GM19023 (cell line): ENCODE results near the gene RASA3.

Source experiments
- ATAC-seq: cut with Tn5 transposase; IDR thresholded peaks from one replicate; pipeline ENCODE4 v1.9.1; 2021; ENCODE audit warnings: mild to moderate bottlenecking, moderate library complexity; ENCODE audit not compliant: unreplicated experiment

The RASA3 gene

GRCh38 chr13:113943821-113944565 is 188.4 kb downstream of the RASA3 start:
- no peak for ATAC-seq

GRCh38 chr13:113942591-113943103 is 189.8 kb downstream of the RASA3 start:
- ATAC-seq: no peak

DNA sequence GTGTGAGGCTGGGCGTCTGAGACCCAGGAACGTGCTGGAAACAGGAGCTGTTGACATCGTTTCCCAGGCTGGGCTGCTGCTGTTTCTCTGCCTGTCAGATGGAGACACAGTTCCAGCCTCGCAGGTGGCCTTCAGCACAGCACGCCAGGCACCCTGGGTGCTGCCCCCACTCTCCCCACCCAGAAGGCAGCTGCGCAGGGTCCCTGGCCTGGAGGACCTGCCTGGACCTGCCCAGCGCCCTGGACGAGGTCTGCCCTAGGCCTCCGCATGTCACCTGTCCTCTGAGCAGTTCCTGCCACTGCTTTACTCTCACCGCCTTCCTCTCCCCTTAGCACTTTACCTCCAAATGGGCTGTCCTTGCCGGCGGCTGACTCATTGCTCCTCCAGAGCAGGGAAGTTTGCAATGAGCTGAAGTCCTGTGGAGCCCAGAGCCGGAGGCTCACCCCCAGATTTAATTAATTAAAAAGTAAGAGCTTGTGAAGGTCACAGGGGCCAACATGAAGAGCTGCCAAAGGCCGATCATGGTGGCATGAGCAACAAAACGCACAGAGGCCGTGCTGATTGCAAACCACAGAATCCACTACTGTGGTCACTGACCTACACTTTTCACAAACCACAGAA is 190.7 kb downstream of the RASA3 start:
- no peak for ATAC-seq

DNA sequence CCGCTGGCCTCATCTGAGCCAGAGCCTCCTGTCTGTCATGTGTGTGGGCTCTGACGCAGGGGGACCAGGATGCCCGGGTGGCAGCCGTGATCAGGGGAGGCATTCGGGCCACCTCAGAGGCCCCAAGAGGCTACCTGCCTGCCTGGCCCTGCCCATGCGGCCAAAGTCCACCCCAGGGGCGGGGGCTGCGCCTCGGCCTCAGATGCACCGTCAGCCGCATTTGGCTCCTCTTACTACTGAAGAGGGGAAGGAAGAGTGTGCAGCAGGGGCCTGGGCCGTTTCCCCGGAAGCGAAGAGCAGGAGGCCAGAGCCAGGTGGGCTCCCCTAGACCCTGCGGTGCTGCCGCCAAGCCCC is 192.5 kb downstream of the RASA3 start:
- no peak for ATAC-seq

- no peak for ATAC-seq
Measured at GRCh38 chr13:113939129-113939943, 193.1 kb downstream of the RASA3 start.

- ATAC-seq: no peak
Measured at GRCh38 chr13:113938716-113939115, 193.7 kb downstream of the RASA3 start.

DNA sequence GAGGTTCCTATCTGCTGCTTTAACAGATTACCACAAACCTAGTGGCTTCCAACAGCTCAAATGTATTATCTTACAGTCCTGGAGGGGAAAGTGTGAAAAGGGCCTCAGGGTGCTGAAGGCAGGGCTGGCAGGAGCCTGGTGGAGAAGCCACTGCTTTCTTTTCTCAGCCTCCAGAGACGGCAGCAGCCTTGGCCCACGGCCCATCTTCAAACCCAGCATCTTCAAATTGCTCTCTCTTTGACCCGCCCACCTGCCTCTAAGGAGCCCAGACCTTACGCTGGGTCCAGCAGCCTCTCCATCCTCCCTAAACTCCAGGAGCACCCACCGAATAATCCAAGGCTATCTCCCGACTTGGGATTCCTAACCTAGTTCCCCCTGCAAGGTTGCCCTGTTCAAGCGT is 194.2 kb downstream of the RASA3 start:
- no peak for ATAC-seq

DNA sequence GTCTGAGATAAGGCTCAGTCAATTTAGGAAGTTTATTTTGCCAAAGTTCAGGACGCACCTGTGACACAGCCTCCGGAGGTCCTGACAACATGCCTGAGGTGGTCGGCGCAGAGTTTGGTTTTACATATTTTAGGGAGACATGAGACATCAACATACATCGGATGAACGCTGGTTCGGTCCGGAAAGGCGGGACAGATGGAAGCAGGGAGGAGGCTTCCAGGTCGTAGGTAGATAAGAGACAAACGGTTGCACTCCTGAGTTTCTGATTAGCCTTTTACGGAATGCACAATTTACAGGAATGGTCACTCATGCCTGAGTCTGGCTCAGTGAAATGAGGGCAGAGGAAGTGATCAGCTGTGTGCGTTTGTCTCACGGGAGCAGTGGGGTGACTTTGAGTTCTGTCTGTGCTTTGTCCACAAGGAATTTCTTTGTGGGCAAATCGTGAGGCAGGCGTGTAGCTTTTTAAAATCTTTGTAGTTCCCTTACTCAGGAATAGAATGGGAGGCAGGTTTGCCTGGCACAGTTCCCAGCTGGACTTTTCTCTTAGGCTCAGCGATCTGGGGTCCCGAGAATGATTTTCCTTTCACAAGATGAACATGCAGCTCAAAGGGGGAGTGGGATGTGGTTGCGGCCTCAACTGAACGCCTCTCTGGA is 194.8 kb downstream of the RASA3 start:
- ATAC-seq: no peak

GRCh38 chr13:113937073-113937472 is 195.3 kb downstream of the RASA3 start:
- no peak for ATAC-seq

DNA sequence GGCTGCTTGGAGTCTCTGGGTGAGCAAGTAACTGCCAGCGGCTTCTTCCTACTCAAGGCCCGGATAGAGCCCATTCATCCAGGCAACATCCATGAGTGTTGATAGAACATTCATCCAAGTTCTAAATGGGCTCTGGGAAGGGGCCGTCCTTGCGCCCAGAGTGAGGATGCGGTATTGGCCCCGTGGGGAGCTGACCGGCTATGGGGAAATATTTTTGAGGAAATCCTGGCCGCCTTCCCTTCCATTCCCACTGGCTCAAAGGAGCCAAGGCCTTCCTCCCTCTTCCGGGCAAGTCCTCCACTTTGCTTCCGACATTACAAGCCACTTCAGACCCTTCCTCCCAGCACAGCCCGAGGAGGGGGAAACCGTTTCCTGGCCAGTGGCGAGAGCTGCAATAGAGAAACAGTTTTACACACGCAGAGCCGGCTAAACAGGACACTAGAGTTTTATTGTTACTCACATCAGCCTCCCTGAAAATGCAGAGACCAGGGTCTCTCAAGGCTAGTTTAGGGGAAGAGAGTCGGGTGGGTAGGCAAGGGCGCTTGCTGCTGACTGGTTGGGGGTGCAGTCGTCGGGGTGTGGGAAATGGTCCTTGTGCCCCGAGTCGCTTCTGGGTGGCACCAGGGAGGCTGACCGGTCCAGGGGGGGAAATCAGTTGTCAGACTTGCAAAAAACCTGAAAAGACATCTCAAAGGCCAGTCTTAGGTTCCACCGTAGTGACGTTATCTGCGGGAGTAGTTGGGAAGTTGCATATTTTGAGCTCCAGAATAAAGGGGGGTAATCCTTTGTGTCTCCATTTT is 196.1 kb downstream of the RASA3 start:
- ATAC-seq: no peak

- no peak for ATAC-seq
Measured at GRCh38 chr13:113935001-113935844, 197.2 kb downstream of the RASA3 start.

- ATAC-seq: no peak
Measured at GRCh38 chr13:113934576-113934975, 197.8 kb downstream of the RASA3 start.

DNA sequence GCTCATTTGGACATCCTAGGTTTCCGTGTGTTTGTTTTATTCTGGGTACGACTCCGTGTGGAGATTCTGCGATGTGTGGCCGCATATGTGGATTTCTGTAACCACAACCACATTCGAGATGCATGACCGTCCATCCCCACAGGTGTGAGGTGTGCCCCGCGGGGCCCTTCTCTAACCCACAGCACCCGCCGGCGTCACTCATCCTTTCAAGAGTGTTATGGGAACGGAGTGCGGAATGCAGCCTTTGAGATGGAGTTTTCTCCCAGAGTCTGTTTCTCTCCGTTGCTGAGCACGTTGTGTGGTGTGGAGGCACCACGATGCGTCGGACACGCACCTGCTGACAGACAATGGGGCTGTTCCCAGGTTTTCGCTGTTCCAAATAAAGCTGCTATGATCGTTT is 198.5 kb downstream of the RASA3 start:
- no peak for ATAC-seq

GRCh38 chr13:113931841-113932459 is 200.5 kb downstream of the RASA3 start:
- ATAC-seq: no peak

DNA sequence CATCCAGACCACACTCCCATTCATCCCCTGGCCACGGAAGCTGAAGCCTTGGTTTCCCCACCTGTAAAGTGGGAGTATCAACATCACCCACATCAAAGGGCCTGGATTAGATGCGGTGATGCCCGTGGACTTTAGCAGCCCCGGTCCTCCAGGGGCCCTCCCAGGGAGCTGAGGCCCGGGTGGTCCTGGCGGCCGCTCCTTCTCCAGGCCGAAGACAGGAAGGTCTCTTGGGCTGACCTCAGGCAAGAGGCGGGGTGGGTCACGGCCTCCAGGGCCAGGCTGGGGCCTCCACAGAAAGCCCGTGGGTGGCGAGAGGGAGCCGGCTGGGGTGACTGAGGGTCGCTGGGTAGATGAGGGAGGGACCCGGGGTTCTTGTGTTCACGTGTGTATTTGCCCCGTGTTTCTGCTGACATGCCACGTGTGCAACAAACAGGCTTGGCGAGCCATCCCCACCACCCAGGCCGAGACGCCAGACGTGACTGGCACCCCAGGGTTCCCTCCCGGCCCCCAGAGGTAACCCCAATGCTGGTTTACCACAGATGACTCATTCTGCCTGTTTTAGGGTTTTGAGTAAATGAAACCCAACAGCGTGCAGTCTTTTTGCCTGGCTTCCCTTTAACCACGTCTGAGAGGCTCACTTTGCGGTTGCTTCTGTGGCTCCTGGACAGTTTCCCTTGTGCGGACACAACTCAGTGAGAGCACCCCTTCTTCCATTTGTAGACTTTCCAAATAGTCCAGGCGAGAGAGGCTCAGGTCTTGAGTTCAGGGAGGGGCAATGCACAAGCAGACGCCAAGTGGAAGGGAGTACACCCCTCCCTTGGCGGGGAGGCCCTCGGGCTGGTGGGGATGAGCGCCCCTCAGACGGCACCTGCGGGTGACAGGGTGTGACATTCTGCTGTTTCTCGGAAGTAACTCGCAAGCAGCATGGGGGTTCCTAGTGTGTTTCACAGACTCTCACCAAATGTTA is 201.5 kb downstream of the RASA3 start:
- ATAC-seq: peak; percentile 59

DNA sequence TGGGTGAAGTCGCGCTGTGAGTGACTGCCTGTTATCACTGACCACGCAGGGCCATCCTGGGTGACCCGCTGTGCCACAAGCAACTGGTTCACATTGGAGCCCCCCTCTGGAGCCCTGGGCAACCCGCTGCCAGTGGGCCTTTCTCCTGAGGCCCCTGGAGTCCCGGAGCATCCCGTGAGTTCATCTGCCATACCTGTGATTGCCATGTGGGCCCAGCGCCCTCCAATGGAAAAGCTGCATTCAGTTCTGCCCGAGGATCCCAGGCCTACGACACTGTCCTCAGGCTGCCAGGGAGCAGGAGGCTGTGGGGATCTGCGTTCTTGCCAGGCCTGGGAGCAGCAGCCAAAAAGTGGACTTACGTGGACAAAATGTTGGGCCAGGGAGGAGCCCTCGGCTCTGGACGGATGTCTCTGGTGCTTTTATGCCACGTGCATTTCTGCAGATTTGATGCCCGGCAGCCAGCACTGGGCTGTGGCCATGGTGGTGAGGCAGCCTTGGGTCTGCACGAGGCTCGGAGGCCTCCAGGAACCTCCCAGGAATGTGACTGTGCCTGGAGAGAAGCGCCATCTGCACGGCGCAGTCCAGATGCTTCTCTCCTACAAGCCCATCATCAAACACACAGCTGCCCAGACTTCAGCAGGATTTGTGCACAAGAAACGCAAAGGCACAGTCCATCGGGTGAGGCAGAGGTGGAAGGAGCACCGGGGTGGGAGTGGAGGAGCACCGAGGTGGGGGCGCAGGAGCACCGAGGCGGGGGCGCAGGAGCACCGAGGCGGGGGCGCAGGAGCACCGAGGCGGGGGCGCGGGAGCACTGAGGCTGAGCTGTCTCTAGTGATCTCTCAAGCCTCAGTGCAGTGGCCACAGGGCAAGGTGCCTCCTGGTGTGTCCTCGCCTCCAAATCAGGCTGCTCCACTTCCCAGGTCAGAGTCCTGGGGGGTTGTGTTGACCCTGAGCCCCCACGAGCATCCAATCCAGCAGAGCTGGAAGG is 202.5 kb downstream of the RASA3 start:
- no peak for ATAC-seq
